Calu3 (cell line): ENCODE data around the gene PCP4L1. TPM values are rescaled to one million over a fixed set of nuclear protein-coding genes. Genes with fewer than 3 reads are reported as not detected.

ENCODE experiments used
- BruUV-seq: library from RNA; stranded (reverse); fragments of 400-500 nt; replicated peaks from 2 replicates; lab custom pipeline; 2021; lab: Mats Ljungman, UMichigan
- CTCF ChIA-PET: fragments of 300-600 bp; sonication (Branson Sonifier 250); formaldehyde crosslinking; loops from one replicate; lab custom pipeline; 2022; ENCODE audit warnings: antibody characterized with exemption; lab: Charles Lee
- DNase-seq: peaks from one replicate; pipeline ENCODE4 v3.0.0; 2022
- H3K27ac Mint-ChIP-seq: one replicate; pipeline ENCODE4 v1.8.0; 2022; ENCODE audit warnings: mixed read lengths; ENCODE audit not compliant: unreplicated experiment
- H3K27me3 Mint-ChIP-seq: one replicate; pipeline ENCODE4 v1.8.0; 2022; ENCODE audit warnings: mixed read lengths; ENCODE audit not compliant: unreplicated experiment
- H3K36me3 Mint-ChIP-seq: one replicate; pipeline ENCODE4 v1.8.0; 2022; ENCODE audit warnings: mild to moderate bottlenecking, moderate library complexity, mixed read lengths; ENCODE audit not compliant: insufficient read depth, unreplicated experiment
- H3K4me1 Mint-ChIP-seq: one replicate; pipeline ENCODE4 v1.8.0; 2022; ENCODE audit warnings: mild to moderate bottlenecking, low read depth, mixed read lengths; ENCODE audit not compliant: unreplicated experiment
- H3K4me3 Mint-ChIP-seq: one replicate; pipeline ENCODE4 v1.8.0; 2022; ENCODE audit warnings: mild to moderate bottlenecking, low read depth, moderate library complexity, mixed read lengths; ENCODE audit not compliant: unreplicated experiment
- H3K9me3 Mint-ChIP-seq: one replicate; pipeline ENCODE4 v1.8.0; 2022; ENCODE audit warnings: low read depth, mixed read lengths; ENCODE audit not compliant: unreplicated experiment
- intact Hi-C: fragments of 100-400 bp; cut with micrococcal nuclease; formaldehyde crosslinking; loops from one replicate; pipeline ENCODE4 v1.10.0; 2022; ENCODE audit not compliant: unreplicated experiment
- total RNA-seq: library from RNA; stranded (reverse); gene quantifications from 2 replicates; pipeline ENCODE4 v1.2.3, GENCODE V29; 2022
- TF ChIP-seq, protein P1 (sequence below): fragments of 200-600 bp; IDR thresholded peaks from one replicate; pipeline ENCODE4 v1.8.0; 2022; ENCODE audit warnings: antibody characterized with exemption; ENCODE audit not compliant: unreplicated experiment

PCP4L1 gene
- total RNA-seq, 1 experiment from 2014 or later = not detected

DNA sequence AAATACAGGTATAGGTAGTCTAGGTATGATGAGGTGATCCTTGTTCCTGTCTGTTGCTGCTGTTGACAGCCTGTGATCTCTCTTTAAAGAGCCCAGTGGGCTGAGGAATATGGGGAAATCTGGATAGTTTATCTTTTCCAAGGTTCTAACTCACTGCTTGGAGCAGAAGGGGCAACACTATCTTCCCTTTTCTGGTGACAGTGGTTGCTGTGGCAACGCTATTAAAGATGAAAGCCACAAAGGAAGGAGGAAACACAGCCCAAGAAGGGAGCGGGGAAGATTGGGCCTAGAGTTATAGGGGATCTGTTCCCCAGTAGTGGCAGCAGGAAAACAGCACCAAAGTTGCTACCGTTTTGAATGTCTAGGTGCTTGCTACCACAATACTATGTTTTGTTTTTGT, 8.8 kb downstream of the PCP4L1 start:
- Mint-ChIP-seq H3K27ac (no peak overlapping the region), H3K27me3 (peaks cover 41% of the 10 kb centered on the region), H3K4me1 (no peaks in the 10 kb centered on the region), H3K9me3 (no peaks in the 10 kb centered on the region), H3K4me3 (no peak overlapping the region), H3K36me3 (no peaks in the 10 kb centered on the region)
- DNase-seq = no peak
- no TSS peak for BruUV-seq
- intact Hi-C loops = no loop called here
- TF ChIP-seq, protein P1, sequence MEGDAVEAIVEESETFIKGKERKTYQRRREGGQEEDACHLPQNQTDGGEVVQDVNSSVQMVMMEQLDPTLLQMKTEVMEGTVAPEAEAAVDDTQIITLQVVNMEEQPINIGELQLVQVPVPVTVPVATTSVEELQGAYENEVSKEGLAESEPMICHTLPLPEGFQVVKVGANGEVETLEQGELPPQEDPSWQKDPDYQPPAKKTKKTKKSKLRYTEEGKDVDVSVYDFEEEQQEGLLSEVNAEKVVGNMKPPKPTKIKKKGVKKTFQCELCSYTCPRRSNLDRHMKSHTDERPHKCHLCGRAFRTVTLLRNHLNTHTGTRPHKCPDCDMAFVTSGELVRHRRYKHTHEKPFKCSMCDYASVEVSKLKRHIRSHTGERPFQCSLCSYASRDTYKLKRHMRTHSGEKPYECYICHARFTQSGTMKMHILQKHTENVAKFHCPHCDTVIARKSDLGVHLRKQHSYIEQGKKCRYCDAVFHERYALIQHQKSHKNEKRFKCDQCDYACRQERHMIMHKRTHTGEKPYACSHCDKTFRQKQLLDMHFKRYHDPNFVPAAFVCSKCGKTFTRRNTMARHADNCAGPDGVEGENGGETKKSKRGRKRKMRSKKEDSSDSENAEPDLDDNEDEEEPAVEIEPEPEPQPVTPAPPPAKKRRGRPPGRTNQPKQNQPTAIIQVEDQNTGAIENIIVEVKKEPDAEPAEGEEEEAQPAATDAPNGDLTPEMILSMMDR = no peak
- CTCF ChIA-PET = no interaction called here

DNA sequence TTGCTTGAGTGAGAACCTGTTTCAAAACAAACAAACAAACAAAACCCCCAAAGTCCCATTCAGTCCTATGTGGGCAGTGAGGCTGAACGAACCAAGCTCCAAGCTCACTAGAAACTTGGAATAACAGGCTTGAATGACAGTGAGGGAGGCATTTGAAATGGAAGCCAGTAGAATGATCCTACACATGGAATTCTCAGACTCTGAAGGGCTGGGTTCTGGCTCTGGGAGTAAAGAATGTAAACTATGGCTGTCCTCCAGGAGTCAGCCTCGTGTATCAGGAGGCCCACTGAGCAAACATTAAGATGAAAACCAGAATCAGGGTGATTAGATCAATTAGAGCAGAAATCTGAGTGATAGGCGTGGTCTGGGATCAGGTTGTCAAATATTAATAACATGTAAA, 14.9 kb downstream of the PCP4L1 start:
- CTCF ChIA-PET = no interaction called here
- no peak for DNase-seq
- TF ChIP-seq, protein P1 = no peak
- H3K27me3 Mint-ChIP-seq = peaks cover 50% of the 10 kb centered on the region
- no peaks in the 10 kb centered on the region for H3K36me3 Mint-ChIP-seq
- no peaks in the 10 kb centered on the region for H3K4me1 Mint-ChIP-seq
- intact Hi-C loops = no loop called here
- no peak overlapping the region for H3K4me3 Mint-ChIP-seq
- H3K9me3 Mint-ChIP-seq = no peaks in the 10 kb centered on the region
- no TSS peak for BruUV-seq
- no peak overlapping the region for H3K27ac Mint-ChIP-seq

DNA sequence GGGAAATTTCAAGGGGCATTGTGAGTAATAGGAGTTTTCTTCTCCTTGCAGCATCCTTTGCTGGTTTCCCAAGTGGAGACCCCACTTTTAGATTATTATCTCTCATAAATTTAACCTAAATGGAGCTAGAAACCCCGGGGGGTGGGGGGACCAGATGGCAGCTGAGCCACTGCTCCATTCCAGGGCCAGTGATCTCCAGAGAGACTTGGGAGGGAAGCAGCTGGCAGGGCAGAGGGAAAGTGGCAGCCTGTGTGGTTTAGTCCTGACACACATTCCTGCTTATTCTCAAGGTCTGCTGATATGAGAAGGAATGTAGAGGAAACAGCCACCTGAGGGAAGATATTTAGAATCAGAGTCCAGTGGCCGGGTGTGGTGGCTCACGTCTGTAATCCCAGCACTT, 16.3 kb downstream of the PCP4L1 start:
- H3K9me3 Mint-ChIP-seq = no peaks in the 10 kb centered on the region
- intact Hi-C loops = no loop called here
- no peak overlapping the region for H3K27ac Mint-ChIP-seq
- CTCF ChIA-PET = interaction anchor here (0.9 kb wide), 1 partner anchor 73 kb away, joined by 4 read pairs; the partner anchor contains the start of gene NDUFS2
- DNase-seq = no peak
- no peaks in the 10 kb centered on the region for H3K4me1 Mint-ChIP-seq
- H3K4me3 Mint-ChIP-seq = no peak overlapping the region
- no peaks in the 10 kb centered on the region for H3K36me3 Mint-ChIP-seq
- H3K27me3 Mint-ChIP-seq = peaks cover 64% of the 10 kb centered on the region
- BruUV-seq = no TSS peak
- TF ChIP-seq, protein P1 = no peak

DNA sequence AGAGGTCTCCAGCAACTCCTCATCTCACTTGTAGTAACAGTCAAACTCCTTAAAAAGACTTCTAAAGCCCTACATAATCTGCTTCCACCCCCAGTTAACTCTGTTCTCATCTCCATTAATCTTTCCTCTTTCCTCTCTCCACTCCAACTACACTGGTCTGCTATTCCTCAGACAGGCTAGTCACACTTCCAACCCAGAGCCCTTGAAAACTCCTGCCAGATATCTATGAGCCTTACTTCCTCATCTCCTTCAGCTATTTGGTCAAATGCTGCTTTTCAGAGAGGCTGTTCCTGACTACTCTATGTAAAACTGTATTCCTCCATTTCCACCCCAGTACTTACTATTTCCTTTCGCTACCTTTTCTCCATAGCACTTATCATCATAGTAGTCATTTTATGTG, 24.4 kb downstream of the PCP4L1 start:
- Mint-ChIP-seq H3K4me3 (no peak overlapping the region), H3K27ac (no peak overlapping the region), H3K27me3 (peaks cover 85% of the 10 kb centered on the region), H3K4me1 (no peaks in the 10 kb centered on the region), H3K9me3 (no peaks in the 10 kb centered on the region), H3K36me3 (no peaks in the 10 kb centered on the region)
- intact Hi-C loops = no loop called here
- DNase-seq = no peak
- no TSS peak for BruUV-seq
- CTCF ChIA-PET = interaction anchor here (0.6 kb wide), 1 partner anchor 8 kb away, joined by 5 read pairs; no protein-coding TSS in a partner anchor
- TF ChIP-seq, protein P1 = no peak
